Endothelial cell of umbilical vein (primary cell): ENCODE measurements around the gene TSTD1. TPM values are rescaled to one million over a fixed set of nuclear protein-coding genes. Genes with fewer than 3 reads are reported as not detected.
"Not testable (repeated sequence)": the region's sequence is repeated elsewhere in the genome, so short reads cannot be mapped to it uniquely, and the experiment has no call there.

ENCODE experiments used
- BruUV-seq: library from RNA; stranded (reverse); fragments of 400-500 nt; replicated peaks from 2 replicates; lab custom pipeline; 2021; lab: Mats Ljungman, UMichigan
- CTCF ChIA-PET: fragments of 300-600, 350-600 bp; sonication (Branson Sonifier 250); formaldehyde crosslinking; loops from one replicate; lab custom pipeline; 2021; ENCODE audit warnings: antibody characterized with exemption, inconsistent platforms; lab: Charles Lee
- POLR2A ChIA-PET: fragments of 300-600, 350-600 bp; sonication (Branson Sonifier 250); formaldehyde crosslinking; loops from one replicate; lab custom pipeline; 2021; ENCODE audit warnings: antibody characterized with exemption, inconsistent platforms; lab: Charles Lee
- DNase-seq: peaks from one replicate; pipeline ENCODE4 v3.0.0-alpha.2; 2011; ENCODE audit warnings: low read depth, low spot score
- FAIRE-seq: peaks from 2 replicates; lab custom pipeline; 2011; peaks lifted over from hg19 to GRCh38; lab: Jason Lieb, UNC
- H2AFZ ChIP-seq: 2 replicates; pipeline ENCODE4 v1.6.0; 2012; ENCODE audit warnings: low read depth, low read length, control low read depth, inconsistent platforms
- H3K27ac ChIP-seq: 2 replicates; pipeline ENCODE4 v1.5.1; 2011; ENCODE audit warnings: low read depth, mild to moderate bottlenecking, control low read depth, low read length, moderate library complexity; ENCODE audit not compliant: insufficient read depth
- H3K27me3 ChIP-seq, 2 experiments: 2 replicates each; pipeline versions ENCODE4 v1.6.0 to v1.6.1; 2011; ENCODE audit warnings: low read length in 2 of 2, mixed read lengths in 1 of 2; ENCODE audit not compliant: control insufficient read depth in 2 of 2, insufficient read depth in 2 of 2
- H3K36me3 ChIP-seq, 2 experiments: 2 replicates in 1 of 2; 3 replicates in 1 of 2; pipeline ENCODE4 v1.5.1; 2011; ENCODE audit warnings: low read length in 2 of 2, mild to moderate bottlenecking in 1 of 2, moderate library complexity in 1 of 2; ENCODE audit not compliant: control insufficient read depth in 2 of 2, insufficient read depth in 2 of 2; ENCODE audit errors: extremely low read depth in 1 of 2
- H3K4me1 ChIP-seq: 3 replicates; pipeline ENCODE4 v1.5.1; 2011; ENCODE audit warnings: mild to moderate bottlenecking, low read length; ENCODE audit not compliant: control insufficient read depth, insufficient read depth; ENCODE audit errors: extremely low read depth
- H3K4me2 ChIP-seq: 2 replicates; pipeline ENCODE4 v1.6.1; 2011; ENCODE audit warnings: low read length, control low read depth, mixed read lengths; ENCODE audit not compliant: insufficient read depth
- H3K4me3 ChIP-seq, 3 experiments: fragments of 200-600 bp in 1 of 3; sonication (generic), shearing (Covaris generic) in 1 of 3; replicated peaks in 1 of 3; 2 replicates each; pipeline ENCODE4 v1.5.1; 2011 to 2016; ENCODE audit warnings: control low read depth in 3 of 3, low read length in 3 of 3, mild to moderate bottlenecking in 2 of 3, inconsistent platforms in 1 of 3, low read depth in 1 of 3, moderate library complexity in 1 of 3; ENCODE audit not compliant: insufficient read depth in 1 of 3
- H3K79me2 ChIP-seq: 2 replicates; pipeline ENCODE4 v1.6.0; 2012; ENCODE audit warnings: low read length, inconsistent platforms; ENCODE audit not compliant: control insufficient read depth, insufficient read depth
- H3K9ac ChIP-seq: replicated peaks from 2 replicates; pipeline ENCODE3; 2011; ENCODE audit warnings: low read length, control low read depth; ENCODE audit not compliant: insufficient read depth; ENCODE audit errors: extremely low read depth
- H3K9me1 ChIP-seq: replicated peaks from 3 replicates; pipeline ENCODE4 v1.6.0; 2011; ENCODE audit warnings: mild to moderate bottlenecking, low read length; ENCODE audit not compliant: control insufficient read depth, insufficient read depth; ENCODE audit errors: extremely low read depth
- H3K9me3 ChIP-seq: replicated peaks from 2 replicates; pipeline ENCODE4 v1.5.1; 2012; ENCODE audit warnings: low read length, inconsistent platforms; ENCODE audit not compliant: control insufficient read depth, insufficient read depth
- H4K20me1 ChIP-seq: replicated peaks from 2 replicates; pipeline ENCODE3; 2011; ENCODE audit warnings: mild to moderate bottlenecking, low read length; ENCODE audit not compliant: control insufficient read depth, insufficient read depth; ENCODE audit errors: extremely low read depth
- JUN ChIP-seq: IDR thresholded peaks from 2 replicates; pipeline ENCODE4 v1.6.1; 2011; ENCODE audit warnings: borderline replicate concordance, low read depth; ENCODE audit not compliant: insufficient read length, insufficient read depth
- POLR2A ChIP-seq: IDR thresholded peaks from 2 replicates; pipeline ENCODE4 v1.6.1; 2012; ENCODE audit warnings: low read depth, mild to moderate bottlenecking, control low read depth, low read length
- POLR2AphosphoS5 ChIP-seq: IDR thresholded peaks from 2 replicates; pipeline ENCODE4 v1.6.1; 2012; ENCODE audit warnings: low read depth, mild to moderate bottlenecking, control low read depth, low read length, moderate library complexity; ENCODE audit not compliant: insufficient read depth
- dilution Hi-C: fragments of 300-500 bp; cut with MboI; formaldehyde crosslinking; loops from one replicate; pipeline ENCODE4 v1.15.0; 2019; ENCODE audit warnings: low sequenced_read_pairs; ENCODE audit not compliant: extremely low pct_ligation_motif_present
- intact Hi-C: fragments of 100-400 bp; cut with micrococcal nuclease; formaldehyde crosslinking; loops from one replicate; pipeline ENCODE4 v1.10.0; 2022
- polyA plus RNA-seq, 4 experiments: library from polyadenylated mRNA; depleted of rRNA in 3 of 4; stranded (reverse) in 3 of 4; unstranded in 1 of 4; fragments of >200 nt; gene quantifications; 2 replicates each; pipeline versions ENCODE4 v1.2.1 to v1.2.3, GENCODE V29; 2011 to 2012; ENCODE audit warnings: missing spikeins in 1 of 4
- total RNA-seq: library from RNA; stranded (reverse); gene quantifications from 2 replicates; pipeline ENCODE4 v1.2.3, GENCODE V29; 2021
- TF ChIP-seq, protein P1 (sequence below), 2 donors: IDR thresholded peaks; 1 replicate in 1 of 2; 2 replicates in 1 of 2; pipeline ENCODE4 v1.5.1; 2011; ENCODE audit warnings: low read length in 2 of 2, mild to moderate bottlenecking in 2 of 2, moderate library complexity in 2 of 2, control low read depth in 1 of 2, inconsistent platforms in 1 of 2, low read depth in 1 of 2; ENCODE audit not compliant: insufficient read depth in 1 of 2; ENCODE audit errors: extremely low read depth in 1 of 2
- TF ChIP-seq, protein P2 (sequence below): IDR thresholded peaks from 2 replicates; pipeline ENCODE4 v1.6.1; 2011; ENCODE audit not compliant: insufficient read depth, insufficient read length

Gene TSTD1
- total and polyA plus RNA-seq, 2 donors (not counting 3 experiments of a cell fraction or from before 2014, with no cell fraction given) = 8.9 to 39.1 TPM

DNA sequence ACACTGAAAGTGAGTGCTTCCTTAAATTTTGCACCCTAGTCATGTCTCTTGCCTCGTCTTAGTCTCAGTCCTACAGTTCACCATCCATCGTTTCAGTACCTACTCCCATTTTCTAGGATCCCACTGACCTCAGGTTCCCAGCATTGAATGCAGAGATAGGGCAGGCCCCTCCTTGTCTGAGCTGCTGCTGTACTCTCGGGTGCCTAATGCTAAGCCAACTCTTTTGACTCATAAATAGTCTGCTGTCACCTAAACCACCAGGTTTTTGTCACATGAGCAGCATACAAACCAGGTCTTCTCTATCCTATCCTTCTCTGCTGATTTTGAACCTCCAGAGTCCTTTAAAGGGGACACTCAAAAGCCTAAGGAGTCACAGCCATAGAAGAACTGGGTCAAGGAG is 27.9 kb upstream of the TSTD1 start:
- Histone ChIP-seq H3K9me3 (no peaks in the 10 kb centered on the region), H3K9ac (no peak overlapping the region), H3K4me3 (no peak overlapping the region), H3K27me3 (peaks cover 2% of the 10 kb centered on the region in 2 experiments), H3K27ac (no peak overlapping the region), H4K20me1 (no peaks in the 10 kb centered on the region), H3K4me2 (no peak overlapping the region), H3K79me2 (no peaks in the 10 kb centered on the region), H3K4me1 (no peaks in the 10 kb centered on the region), H2AFZ (no peak overlapping the region), H3K36me3 (no peaks in the 10 kb centered on the region), H3K9me1 (no peaks in the 10 kb centered on the region)
- no TSS peak for BruUV-seq
- no peak for FAIRE-seq
- ChIA-PET POLR2A (no interaction called here), CTCF (interaction anchor here (1.5 kb wide), 1 partner anchor 69 kb away, joined by 4 read pairs; no protein-coding TSS in a partner anchor)
- DNase-seq = no peak
- TF ChIP-seq, protein P1, sequence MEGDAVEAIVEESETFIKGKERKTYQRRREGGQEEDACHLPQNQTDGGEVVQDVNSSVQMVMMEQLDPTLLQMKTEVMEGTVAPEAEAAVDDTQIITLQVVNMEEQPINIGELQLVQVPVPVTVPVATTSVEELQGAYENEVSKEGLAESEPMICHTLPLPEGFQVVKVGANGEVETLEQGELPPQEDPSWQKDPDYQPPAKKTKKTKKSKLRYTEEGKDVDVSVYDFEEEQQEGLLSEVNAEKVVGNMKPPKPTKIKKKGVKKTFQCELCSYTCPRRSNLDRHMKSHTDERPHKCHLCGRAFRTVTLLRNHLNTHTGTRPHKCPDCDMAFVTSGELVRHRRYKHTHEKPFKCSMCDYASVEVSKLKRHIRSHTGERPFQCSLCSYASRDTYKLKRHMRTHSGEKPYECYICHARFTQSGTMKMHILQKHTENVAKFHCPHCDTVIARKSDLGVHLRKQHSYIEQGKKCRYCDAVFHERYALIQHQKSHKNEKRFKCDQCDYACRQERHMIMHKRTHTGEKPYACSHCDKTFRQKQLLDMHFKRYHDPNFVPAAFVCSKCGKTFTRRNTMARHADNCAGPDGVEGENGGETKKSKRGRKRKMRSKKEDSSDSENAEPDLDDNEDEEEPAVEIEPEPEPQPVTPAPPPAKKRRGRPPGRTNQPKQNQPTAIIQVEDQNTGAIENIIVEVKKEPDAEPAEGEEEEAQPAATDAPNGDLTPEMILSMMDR (IDR thresholded peaks at IDR 0.05; ENCODE audit: extremely low read depth in 1 of 2, insufficient read depth in 1 of 2, low read depth in 1 of 2, low read length in 2 of 2) = no peak
- TF ChIP-seq JUN (no peak), POLR2AphosphoS5 (no peak), POLR2A (no peak)
- TF ChIP-seq, protein P2, sequence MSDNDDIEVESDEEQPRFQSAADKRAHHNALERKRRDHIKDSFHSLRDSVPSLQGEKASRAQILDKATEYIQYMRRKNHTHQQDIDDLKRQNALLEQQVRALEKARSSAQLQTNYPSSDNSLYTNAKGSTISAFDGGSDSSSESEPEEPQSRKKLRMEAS = no peak
- dilution Hi-C loops = no loop called here
- intact Hi-C loops = no loop called here

DNA sequence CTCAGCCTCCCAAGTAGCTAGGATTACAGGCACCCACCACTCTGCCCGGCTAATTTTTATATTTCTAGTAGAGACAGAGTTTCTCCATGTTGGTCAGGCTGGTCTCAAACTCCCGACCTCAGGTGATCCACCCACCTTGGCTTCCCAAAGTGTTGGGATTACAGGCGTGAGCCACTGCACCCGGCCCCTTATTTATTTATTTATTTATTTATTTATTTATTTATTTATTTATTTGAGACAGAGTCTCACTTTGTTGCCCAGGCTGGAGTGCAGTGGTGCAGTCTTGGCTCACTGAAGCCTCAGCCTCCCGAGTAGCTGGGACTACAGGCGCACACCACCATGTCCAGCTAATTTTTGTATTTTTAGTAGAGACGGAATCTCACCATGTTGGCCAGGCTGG is 26.9 kb upstream of the TSTD1 start:
- H3K9ac ChIP-seq, H3K79me2 ChIP-seq, H3K9me1 ChIP-seq, H3K4me1 ChIP-seq, dilution Hi-C loops, H3K9me3 ChIP-seq, H3K4me3 ChIP-seq, H3K36me3 ChIP-seq, FAIRE-seq, H3K4me2 ChIP-seq, H3K27me3 ChIP-seq, DNase-seq, H3K27ac ChIP-seq, intact Hi-C loops, H2AFZ ChIP-seq, H4K20me1 ChIP-seq, BruUV-seq, POLR2A ChIA-PET: not testable (repeated sequence)
- CTCF ChIA-PET = interaction anchor here (1.7 kb wide), 1 partner anchor 68 kb away, joined by 4 read pairs; no protein-coding TSS in a partner anchor

DNA sequence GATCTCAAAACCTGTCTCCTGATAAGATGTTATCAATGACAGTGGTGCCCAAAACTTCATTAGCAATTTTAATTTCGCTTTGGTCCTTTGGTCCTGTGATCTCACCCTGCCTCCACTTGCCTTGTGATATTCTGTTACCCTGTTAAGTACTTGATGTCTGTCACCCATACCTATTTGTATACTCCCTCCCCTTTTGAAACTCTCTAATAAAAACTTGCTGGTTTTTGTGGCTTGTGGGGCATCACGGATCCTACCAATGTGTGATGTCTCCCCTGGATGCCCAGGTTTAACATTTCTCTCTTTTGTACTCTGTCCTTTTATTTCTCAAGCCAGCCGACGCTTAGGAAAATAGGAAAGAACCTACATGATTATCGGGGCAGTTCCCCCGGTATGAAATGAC is 25.2 kb upstream of the TSTD1 start:
- FAIRE-seq, H3K4me3 ChIP-seq, H4K20me1 ChIP-seq, H3K36me3 ChIP-seq, H3K27ac ChIP-seq, H3K9ac ChIP-seq, POLR2A ChIA-PET, intact Hi-C loops, CTCF ChIA-PET, dilution Hi-C loops, H2AFZ ChIP-seq, BruUV-seq, H3K79me2 ChIP-seq, H3K4me2 ChIP-seq, DNase-seq, H3K4me1 ChIP-seq, H3K27me3 ChIP-seq, H3K9me1 ChIP-seq, H3K9me3 ChIP-seq: not testable (repeated sequence)
